Erythroblast (primary cell): ENCODE measurements around the gene PTCHD1.

Experiments used
- DNase-seq, 2 experiments: peaks; one replicate each; lab custom pipeline; 2025; lab: John Stamatoyannopoulos, UW
- GATA1 ChIP-seq: IDR thresholded peaks from 2 replicates; pipeline ENCODE4 v1.6.1; 2011; ENCODE audit warnings: low read depth, mild to moderate bottlenecking, control low read depth, low read length, moderate library complexity
- POLR2A ChIP-seq: IDR thresholded peaks from 2 replicates; pipeline ENCODE4 v1.6.1; 2011; ENCODE audit warnings: mild to moderate bottlenecking, low read length

PTCHD1 gene

DNA sequence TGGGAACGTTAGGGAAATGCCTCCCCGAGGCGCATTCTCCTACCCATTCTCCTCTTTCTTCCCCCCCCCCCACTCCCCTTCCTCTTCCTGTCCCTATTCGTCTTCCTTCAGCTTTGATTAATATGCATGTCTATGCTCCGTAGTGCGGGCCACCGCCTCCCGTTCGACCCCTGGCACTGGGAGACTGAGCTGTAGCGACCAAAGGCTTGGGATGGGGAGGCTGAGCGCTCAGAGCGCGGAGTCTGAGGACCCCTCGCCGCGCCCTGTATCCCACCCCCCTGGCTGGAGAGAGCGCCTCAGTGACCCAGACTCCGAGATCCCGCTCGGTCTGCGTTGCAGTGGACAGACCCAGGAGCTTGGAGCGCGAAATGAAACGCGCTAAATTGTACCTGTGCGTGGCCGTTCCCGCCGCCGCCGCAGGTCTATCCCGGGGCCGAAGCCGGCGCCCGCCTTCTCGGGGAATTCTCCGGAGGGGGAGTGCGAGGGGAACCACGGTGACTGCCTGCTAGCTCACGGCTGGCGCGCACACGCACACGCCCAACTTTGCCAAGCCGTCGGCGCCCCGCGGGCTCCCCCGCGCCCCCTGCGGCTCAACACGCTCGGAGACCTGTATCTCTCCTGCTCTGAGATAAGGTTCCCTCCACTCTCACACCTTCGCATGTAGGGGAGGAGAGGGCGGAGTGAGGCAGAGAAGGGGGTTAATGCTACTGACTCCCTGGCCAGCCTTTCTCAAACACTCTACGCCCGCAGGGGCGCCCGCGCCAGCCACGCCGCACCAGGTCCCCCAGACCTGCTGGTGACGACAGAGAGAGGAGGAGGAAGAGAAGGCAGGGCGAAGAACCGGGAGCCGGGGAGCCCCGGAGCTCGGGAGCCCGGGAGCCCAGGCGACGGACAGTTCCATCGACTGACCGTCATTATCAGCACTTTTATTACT, 1.5 kb upstream of the PTCHD1 start:
- TF ChIP-seq GATA1 (no peak), POLR2A (no peak)
- DNase-seq: no peak

DNA sequence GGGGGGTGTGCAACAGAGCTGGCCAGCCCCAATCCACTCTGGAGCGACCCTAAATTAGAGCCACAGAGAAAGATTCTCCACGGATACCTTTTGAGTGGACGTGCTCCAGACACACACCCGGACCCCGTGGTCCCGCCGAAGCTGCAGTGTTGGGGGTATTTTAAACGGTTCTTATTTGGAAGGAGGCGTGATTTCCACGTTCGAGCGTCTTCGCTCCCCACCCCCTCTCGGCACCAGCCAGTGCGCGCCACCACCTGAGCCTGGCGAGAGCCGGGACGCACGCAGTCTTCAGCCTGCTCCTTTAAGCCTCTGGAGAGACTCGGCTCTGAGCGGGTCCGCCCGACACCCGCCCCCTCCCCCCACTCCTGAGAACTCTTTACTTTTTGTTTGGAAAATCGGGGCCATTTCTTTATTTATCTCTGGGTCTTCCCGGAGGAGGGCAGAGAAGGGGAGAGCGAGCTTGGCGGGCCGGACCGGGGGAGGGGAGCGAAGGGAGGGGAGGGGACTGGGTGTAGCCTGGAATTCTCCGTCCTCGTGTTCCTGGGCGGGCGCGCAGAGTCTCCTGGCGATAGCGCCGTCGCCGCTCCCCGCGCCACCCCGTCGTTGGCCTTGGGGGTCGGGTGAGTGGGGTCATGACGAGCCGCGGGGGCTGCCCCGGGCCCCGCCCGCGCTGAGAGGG, 668 bp upstream of the PTCHD1 start:
- TF ChIP-seq POLR2A: no peak
- TF ChIP-seq GATA1: no peak

DNA sequence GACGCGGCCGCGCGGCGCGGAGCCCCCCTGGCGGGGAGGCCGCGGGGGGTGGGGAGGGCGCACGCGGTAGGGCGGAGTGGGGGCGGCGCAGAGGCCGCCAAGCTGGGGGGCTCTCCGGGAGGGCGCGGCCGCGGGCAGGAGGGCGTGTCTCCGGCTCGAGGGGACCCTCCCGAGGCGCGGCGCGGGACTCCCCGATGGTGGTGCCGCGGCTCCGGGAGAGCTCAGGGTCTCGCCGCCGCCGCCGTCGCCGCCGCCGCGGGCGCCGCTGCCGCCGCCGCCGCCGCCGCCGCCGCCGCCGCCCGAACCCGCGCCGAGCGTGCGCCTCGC, 165 bp upstream of the PTCHD1 start:
- TF ChIP-seq GATA1 (no peak), POLR2A (no peak)
- DNase-seq: no peak

More for the DNA sequence above, 668 bp upstream of the PTCHD1 start:
- no peak for DNase-seq

DNA sequence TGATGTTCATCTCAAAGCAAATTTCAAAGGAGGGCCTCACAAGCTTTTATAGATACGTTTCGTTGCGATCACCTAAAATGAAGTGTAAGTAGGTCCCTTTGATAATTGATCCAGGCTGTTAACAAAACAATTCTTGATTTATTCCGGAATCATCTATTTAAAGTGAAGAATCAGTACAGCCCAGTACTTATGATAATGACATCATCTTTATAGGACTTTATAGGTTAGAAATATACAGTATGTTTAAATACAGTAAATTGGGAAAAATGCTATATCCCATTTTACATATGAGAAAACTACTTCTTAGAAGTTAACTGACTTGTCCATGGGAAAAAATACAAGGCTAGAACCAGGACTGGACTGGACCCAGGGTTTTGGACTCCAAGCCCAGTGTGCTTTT, 3.7 kb downstream of the PTCHD1 start:
- no peak for DNase-seq
- no peak for TF ChIP-seq POLR2A
- TF ChIP-seq GATA1: no peak

DNA sequence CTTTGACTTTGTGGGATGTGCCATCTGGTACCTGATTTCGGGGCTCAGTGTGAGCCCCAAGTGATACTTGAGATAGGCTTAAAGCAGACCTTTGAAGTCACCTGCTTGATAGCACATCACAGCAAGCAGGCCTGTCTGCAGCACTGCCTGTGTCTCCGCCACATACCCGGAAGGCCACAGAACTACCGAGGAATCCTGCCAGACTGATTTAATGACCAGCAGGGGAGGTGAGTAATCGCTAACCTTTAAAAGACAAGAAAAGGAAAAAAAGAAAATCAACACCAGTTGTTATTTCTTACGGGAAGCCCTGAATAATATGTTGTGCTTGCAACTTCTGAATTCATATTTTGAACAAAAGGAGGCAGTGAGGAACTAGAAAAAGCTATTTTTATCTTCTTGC, 6.8 kb downstream of the PTCHD1 start:
- TF ChIP-seq POLR2A (no peak), GATA1 (no peak)
- DNase-seq: no peak

DNA sequence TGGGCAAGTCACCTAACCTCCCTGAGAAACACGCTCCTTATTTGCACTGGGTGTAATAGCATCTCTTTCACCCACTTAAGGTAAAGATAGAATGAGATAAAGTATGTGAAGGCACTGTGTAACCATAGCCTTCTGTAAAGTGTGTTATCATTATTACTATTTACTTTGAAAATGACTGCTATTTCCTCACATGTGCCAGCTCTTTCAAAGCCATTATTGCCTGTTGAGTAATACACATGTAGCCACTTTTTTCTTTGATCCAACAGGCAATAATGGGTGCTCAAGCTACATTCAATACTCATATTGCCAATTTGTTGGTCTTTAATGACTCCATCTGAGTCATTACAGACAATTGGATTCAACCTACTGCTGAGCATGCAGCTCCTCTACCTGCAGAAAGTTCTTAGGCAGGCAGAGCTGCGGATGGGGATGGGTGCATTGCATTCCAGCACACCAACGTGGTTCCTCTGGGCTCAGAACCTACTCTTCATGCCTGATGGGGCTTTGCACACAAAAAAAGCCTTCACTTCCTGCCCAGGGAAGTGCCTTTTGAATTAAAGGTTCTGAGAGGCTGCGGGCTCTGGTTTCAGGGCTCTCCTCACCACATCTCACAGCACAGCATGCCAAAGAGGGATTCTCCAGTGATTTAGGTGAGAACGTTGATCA, 9.7 kb downstream of the PTCHD1 start:
- DNase-seq: no peak

DNA sequence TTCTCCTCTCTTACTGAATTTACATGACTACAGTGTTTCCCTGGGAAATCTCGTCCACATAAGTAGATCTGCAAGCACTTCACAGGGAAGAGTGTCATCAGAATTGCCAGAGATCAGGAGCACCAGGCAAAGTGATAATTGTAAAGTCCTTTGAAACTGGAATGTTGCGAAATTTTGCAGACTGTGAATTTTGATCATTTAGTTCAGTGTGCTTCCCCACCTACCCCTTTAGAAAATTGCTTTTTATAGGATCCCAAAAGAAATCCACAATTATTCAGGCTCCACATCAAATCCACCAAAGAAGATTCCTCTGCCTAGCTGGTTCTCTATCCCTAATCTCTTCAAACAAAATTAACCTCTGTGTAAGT, 10.2 kb downstream of the PTCHD1 start:
- TF ChIP-seq GATA1 (no peak), POLR2A (no peak)
- DNase-seq: no peak

More for the DNA sequence above, 9.7 kb downstream of the PTCHD1 start:
- no peak for TF ChIP-seq POLR2A
- no peak for TF ChIP-seq GATA1

DNA sequence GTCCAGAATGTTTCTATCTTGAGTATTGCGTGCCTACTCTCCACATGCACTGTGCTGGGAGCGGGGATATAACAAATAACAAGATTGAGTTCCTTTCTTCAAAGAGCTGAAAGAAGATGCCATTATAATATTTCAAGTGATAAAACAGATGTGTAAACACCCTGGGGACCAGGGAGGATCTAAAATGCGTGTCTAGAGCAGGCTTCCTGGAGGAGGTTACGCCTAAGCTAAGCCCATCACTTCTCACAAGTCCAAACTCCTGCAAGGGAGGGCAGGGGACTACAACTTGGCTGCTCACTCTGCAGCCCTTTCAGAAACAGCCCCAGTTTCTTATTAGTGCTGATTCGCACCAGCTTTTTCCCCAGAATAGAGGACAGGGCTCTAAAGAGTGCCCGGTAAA, 21.5 kb downstream of the PTCHD1 start:
- TF ChIP-seq GATA1 (no peak), POLR2A (no peak)
- no peak for DNase-seq

DNA sequence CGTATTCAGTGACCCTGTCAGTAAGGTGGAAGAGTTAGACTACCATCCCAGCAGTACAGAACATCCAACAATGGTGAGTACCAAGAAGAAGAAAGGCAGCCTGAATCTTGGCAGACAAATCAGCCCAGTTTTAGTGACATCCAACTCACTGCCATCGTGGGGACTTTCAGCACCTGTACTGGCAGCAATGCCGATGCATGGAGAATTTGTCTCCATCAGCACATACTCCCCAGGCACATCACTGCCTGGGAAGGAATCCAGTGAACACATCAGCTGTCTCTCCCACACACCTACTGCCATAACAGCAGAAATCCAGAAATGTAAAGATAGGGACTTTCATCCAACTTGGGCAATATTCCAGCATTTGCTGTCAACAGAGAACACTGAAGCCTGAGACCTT, 29.8 kb downstream of the PTCHD1 start:
- TF ChIP-seq GATA1: no peak
- no peak for TF ChIP-seq POLR2A
- DNase-seq: no peak

DNA sequence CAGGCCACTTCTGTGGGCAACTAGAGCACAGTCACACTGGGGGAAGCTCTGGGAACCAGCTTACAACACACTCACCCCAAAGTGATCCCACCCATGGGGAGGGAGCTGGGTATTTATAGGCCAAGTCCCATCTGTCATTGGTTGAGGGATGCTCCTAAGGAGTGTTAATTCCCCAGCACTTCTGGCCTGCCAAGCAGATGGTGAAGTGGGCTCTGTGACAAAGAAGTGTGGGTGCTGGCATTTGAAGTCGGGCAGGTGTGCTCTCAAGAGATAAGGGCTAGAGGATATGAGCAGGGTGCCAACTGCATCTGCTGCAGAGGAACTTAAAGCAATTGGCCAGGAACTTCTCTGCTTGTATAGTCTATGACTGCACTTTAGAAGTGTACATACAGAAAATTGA, 30.9 kb downstream of the PTCHD1 start:
- DNase-seq: no peak
- TF ChIP-seq POLR2A: no peak
- no peak for TF ChIP-seq GATA1

DNA sequence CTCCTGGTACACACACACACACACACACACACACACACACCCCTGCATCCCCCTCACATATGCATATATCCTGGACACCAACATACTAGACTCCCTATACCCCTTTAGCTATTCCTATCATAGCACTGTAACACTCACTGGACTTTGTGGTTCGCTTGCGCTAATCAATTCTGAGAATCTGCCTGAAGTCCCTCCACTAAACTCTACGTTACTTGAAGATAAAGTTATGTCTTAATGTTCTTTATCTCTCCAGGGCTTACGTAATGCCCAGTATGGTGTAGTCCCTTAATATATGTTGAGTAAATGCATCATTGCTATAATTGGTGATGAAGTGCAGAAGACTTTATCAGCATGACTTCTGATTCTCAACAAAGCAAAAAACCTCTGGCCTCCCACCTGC, 32.3 kb downstream of the PTCHD1 start:
- TF ChIP-seq POLR2A (no peak), GATA1 (no peak)
- DNase-seq: no peak

DNA sequence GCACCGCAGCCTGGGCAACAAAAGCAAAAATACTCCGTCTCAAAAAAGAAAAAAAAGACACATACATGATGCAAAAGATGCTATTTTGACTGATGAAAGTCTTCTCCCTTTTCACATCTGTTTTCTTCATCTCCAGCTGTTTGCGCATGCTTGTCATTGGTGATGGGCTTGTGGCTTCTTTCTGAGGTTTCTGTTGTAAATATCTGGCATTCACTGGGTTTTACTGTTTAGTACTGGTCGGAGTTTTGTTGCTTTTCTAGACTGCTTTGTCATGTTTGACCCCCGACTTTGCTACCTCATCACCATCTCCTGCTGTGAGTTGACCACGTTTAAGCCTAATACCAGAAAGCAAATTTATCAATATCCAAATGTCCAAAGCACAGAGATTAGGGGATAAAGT, 34.4 kb downstream of the PTCHD1 start:
- no peak for DNase-seq
- TF ChIP-seq GATA1: no peak
- TF ChIP-seq POLR2A: no peak

DNA sequence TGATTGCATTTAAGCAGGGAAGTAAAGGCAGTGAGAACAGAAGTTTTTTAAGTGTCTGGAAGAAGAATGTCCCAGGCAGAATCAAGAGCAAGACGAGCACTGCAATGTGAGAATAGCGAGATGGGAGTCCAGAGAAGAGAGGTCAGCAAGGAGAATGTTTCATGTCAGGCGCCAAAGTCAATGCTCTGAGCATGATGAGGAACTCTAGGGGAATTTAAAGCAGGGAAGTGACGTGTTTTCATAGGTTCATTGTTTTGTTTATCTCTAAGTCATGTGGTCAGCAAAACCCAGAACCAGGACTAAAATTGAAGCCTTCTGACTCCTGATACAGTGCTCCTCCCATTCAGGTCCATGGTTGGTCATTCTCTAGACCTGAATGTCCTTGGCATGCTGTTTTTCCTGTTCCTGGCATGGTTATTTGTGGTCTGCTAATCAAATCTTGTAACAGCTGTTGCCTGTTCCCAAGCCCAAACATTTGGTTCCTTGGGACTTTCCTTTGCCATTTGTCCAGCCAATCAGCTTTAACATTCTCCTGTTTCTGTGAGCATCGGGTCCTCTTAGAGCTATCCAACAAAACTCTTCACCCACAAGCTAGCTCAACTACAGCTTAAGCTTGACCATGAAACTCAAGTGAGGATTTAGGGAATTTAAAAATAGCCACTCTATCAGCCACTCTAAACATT, 37.7 kb downstream of the PTCHD1 start:
- TF ChIP-seq POLR2A (no peak), GATA1 (no peak)

DNA sequence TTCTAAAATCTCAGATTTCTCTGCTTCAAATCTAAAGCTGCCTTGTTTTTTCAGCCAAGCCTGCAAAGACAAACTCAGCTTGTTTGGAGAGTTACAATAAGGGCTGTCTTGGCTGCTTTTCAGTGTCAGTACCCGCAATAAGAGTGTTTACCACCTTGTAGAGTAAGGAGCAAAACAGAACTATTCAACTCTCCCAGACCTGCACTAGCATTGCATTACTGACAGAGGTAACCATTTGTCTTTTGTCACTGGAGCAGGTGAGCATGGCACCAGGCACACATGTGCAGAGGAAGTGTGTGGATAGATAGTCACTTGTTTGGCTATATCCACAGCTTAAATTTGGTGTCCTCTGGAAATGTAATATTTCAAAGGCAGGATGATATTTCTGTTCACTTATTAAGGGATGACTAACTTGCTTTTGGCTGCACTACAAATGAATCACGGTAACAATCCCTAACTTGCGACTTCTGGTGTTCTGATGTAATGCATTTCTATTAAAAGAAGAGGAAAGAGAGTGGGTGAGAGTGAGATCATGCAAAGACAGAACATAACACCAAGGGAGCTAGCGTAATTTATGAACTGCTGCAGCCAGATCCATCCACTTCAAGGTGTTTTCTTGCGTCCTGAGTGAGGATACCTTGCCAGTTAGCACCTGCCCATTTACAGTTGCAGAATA, 38.6 kb downstream of the PTCHD1 start:
- DNase-seq: no peak
- no peak for TF ChIP-seq GATA1
- TF ChIP-seq POLR2A: no peak

More for the DNA sequence above, 37.7 kb downstream of the PTCHD1 start:
- DNase-seq: no peak
